H1 (cell line): ENCODE results near the gene S1PR3. TPM values are rescaled to one million over a fixed set of nuclear protein-coding genes. Genes with fewer than 3 reads are reported as not detected.

Experiments
- CTCF ChIA-PET: fragments of 300-600 bp; sonication (Branson Sonifier 250); formaldehyde crosslinking; loops from one replicate; lab custom pipeline; 2021; ENCODE audit not compliant: partially characterized antibody; lab: Charles Lee
- POLR2A ChIA-PET: fragments of 300-600 bp; sonication (Branson Sonifier 250); formaldehyde crosslinking; loops from one replicate; lab custom pipeline; 2021; ENCODE audit warnings: inconsistent platforms; ENCODE audit not compliant: partially characterized antibody; lab: Charles Lee
- DNase-seq, 2 experiments: peaks; one replicate each; pipeline versions ENCODE4 v3.0.0 to v3.0.0-alpha.2; 2010 to 2022; ENCODE audit warnings: low spot score in 2 of 2, low read depth in 1 of 2, mixed read lengths in 1 of 2
- FAIRE-seq: peaks from 2 replicates; lab custom pipeline; 2011; peaks lifted over from hg19 to GRCh38; lab: Jason Lieb, UNC
- H2AFZ ChIP-seq: 2 replicates; pipeline ENCODE4 v1.8.1; 2012; ENCODE audit warnings: low read length, inconsistent platforms
- H2AK5ac ChIP-seq: 2 replicates; pipeline ENCODE4 v1.6.1; 2013; ENCODE audit warnings: low read depth, low read length
- H2BK120ac ChIP-seq: replicated peaks from 2 replicates; pipeline ENCODE3; 2013; ENCODE audit warnings: low read depth, low read length, inconsistent platforms
- H2BK12ac ChIP-seq: 2 replicates; pipeline ENCODE4 v1.6.1; 2013; ENCODE audit warnings: low read depth, low read length
- H2BK15ac ChIP-seq: 2 replicates; pipeline ENCODE4 v1.6.1; 2013; ENCODE audit warnings: low read length
- H2BK20ac ChIP-seq: 2 replicates; pipeline ENCODE4 v1.6.1; 2013; ENCODE audit warnings: low read length
- H2BK5ac ChIP-seq: 2 replicates; pipeline ENCODE4 v1.6.1; 2013; ENCODE audit warnings: low read depth, low read length
- H3K14ac ChIP-seq: 2 replicates; pipeline ENCODE4 v1.6.1; 2013; ENCODE audit warnings: inconsistent platforms; ENCODE audit not compliant: insufficient read length
- H3K18ac ChIP-seq: 2 replicates; pipeline ENCODE4 v1.6.1; 2013; ENCODE audit warnings: low read length; ENCODE audit errors: extremely low read depth
- H3K23ac ChIP-seq: 2 replicates; pipeline ENCODE4 v1.6.1; 2013; ENCODE audit warnings: inconsistent platforms; ENCODE audit not compliant: insufficient read length
- H3K23me2 ChIP-seq: 2 replicates; pipeline ENCODE4 v1.6.1; 2013; ENCODE audit warnings: low read depth, low read length
- H3K27ac ChIP-seq: 2 replicates; pipeline ENCODE4 v1.6.1; 2011; ENCODE audit warnings: low read depth, low read length, inconsistent platforms
- H3K27me3 ChIP-seq, 4 experiments: replicated peaks in 1 of 4; 1 replicate in 1 of 4; 2 replicates in 3 of 4; pipeline versions ENCODE4 v1.6.1 to v1.8.1; 2011 to 2013; ENCODE audit warnings: low read length in 3 of 4, mild to moderate bottlenecking in 3 of 4, inconsistent platforms in 2 of 4, mixed read lengths in 2 of 4, moderate library complexity in 1 of 4; ENCODE audit not compliant: control insufficient read depth in 3 of 4, insufficient read depth in 3 of 4; ENCODE audit errors: extremely low read depth in 1 of 4
- H3K36me3 ChIP-seq, 4 experiments: 2 replicates each; pipeline versions ENCODE4 v1.6.1 to v1.8.1; 2011 to 2013; ENCODE audit warnings: mild to moderate bottlenecking in 4 of 4, low read length in 3 of 4, moderate library complexity in 2 of 4, control low read depth in 1 of 4, inconsistent platforms in 1 of 4; ENCODE audit not compliant: insufficient read depth in 4 of 4, control insufficient read depth in 2 of 4
- H3K4ac ChIP-seq: replicated peaks from 2 replicates; pipeline ENCODE3; 2013; ENCODE audit warnings: low read length, low read depth, mixed read lengths, inconsistent platforms; ENCODE audit not compliant: insufficient read length
- H3K4me1 ChIP-seq, 4 experiments: replicated peaks in 1 of 4; 1 replicate in 1 of 4; 2 replicates in 3 of 4; pipeline versions ENCODE4 v1.6.1 to v1.8.1; 2011 to 2013; ENCODE audit warnings: low read length in 3 of 4, inconsistent platforms in 2 of 4, mixed read lengths in 1 of 4; ENCODE audit not compliant: insufficient read depth in 4 of 4, control insufficient read depth in 3 of 4
- H3K4me2 ChIP-seq, 2 experiments: 2 replicates each; pipeline versions ENCODE4 v1.6.1 to v1.8.1; 2011 to 2013; ENCODE audit warnings: low read depth in 2 of 2, low read length in 2 of 2, control low read depth in 1 of 2, inconsistent platforms in 1 of 2, mild to moderate bottlenecking in 1 of 2; ENCODE audit not compliant: insufficient read depth in 1 of 2
- H3K4me3 ChIP-seq, 4 experiments: fragments of 200-600, 300-600 bp in 1 of 4; sonication (generic), shearing (Covaris generic), sonication (Bioruptor Twin) in 1 of 4; 2 replicates each; pipeline versions ENCODE4 v1.5.1 to v1.8.1; 2011 to 2016; ENCODE audit warnings: low read length in 4 of 4, low read depth in 3 of 4, control low read depth in 2 of 4, inconsistent platforms in 2 of 4, mild to moderate bottlenecking in 2 of 4, mixed read lengths in 1 of 4, moderate library complexity in 1 of 4; ENCODE audit not compliant: insufficient read depth in 2 of 4; ENCODE audit errors: extremely low read depth in 1 of 4
- H3K56ac ChIP-seq: replicated peaks from 2 replicates; pipeline ENCODE3; 2013; ENCODE audit warnings: low read depth, mild to moderate bottlenecking, mixed read lengths, low read length, inconsistent platforms; ENCODE audit not compliant: insufficient read length
- H3K79me1 ChIP-seq: 2 replicates; pipeline ENCODE4 v1.6.1; 2013; ENCODE audit warnings: low read depth, low read length, control low read depth
- H3K79me2 ChIP-seq, 2 experiments: 2 replicates each; pipeline versions ENCODE4 v1.6.1 to v1.8.1; 2012 to 2013; ENCODE audit warnings: low read length in 2 of 2, mild to moderate bottlenecking in 2 of 2, inconsistent platforms in 1 of 2; ENCODE audit not compliant: insufficient read depth in 2 of 2, control insufficient read depth in 1 of 2
- H3K9ac ChIP-seq, 4 experiments: replicated peaks in 1 of 4; 1 replicate in 1 of 4; 2 replicates in 3 of 4; pipeline versions ENCODE4 v1.6.1 to v1.8.1; 2011 to 2013; ENCODE audit warnings: low read depth in 3 of 4, low read length in 3 of 4, control low read depth in 2 of 4, mild to moderate bottlenecking in 2 of 4, moderate library complexity in 2 of 4, inconsistent platforms in 1 of 4; ENCODE audit errors: extremely low read depth in 1 of 4
- H3K9me3 ChIP-seq, 2 experiments: 2 replicates each; pipeline versions ENCODE4 v1.6.1 to v1.8.1; 2012 to 2013; ENCODE audit warnings: mild to moderate bottlenecking in 2 of 2, moderate library complexity in 2 of 2, control low read depth in 1 of 2, inconsistent platforms in 1 of 2, low read depth in 1 of 2, low read length in 1 of 2, mixed read lengths in 1 of 2; ENCODE audit not compliant: insufficient read depth in 2 of 2
- H4K20me1 ChIP-seq, 2 experiments: replicated peaks in 1 of 2; 2 replicates each; pipeline versions ENCODE3 to v1.8.1; 2011 to 2013; ENCODE audit warnings: inconsistent platforms in 2 of 2, low read length in 2 of 2, mild to moderate bottlenecking in 1 of 2; ENCODE audit not compliant: insufficient read depth in 2 of 2, control insufficient read depth in 1 of 2
- H4K5ac ChIP-seq: 2 replicates; pipeline ENCODE4 v1.6.1; 2013; ENCODE audit warnings: low read length, low read depth, mixed read lengths, inconsistent platforms; ENCODE audit not compliant: insufficient read length
- H4K8ac ChIP-seq: 2 replicates; pipeline ENCODE4 v1.8.0; 2013; ENCODE audit warnings: mild to moderate bottlenecking, moderate library complexity, low read length, inconsistent platforms; ENCODE audit not compliant: insufficient read depth; ENCODE audit errors: extremely low read depth
- H4K91ac ChIP-seq: replicated peaks from 2 replicates; pipeline ENCODE3; 2013; ENCODE audit warnings: low read length, mixed read lengths, inconsistent platforms; ENCODE audit not compliant: insufficient read length
- CBX5 ChIP-seq: fragments of 300-800, 300-1000 bp; sonication (generic); IDR thresholded peaks from 2 replicates; pipeline ENCODE4 v1.7.1; 2016; ENCODE audit warnings: antibody characterized with exemption, low read length, low read depth
- CREB1 ChIP-seq: IDR thresholded peaks from 2 replicates; pipeline ENCODE4 v1.6.1; 2012; ENCODE audit warnings: inconsistent platforms
- JUND ChIP-seq: IDR thresholded peaks from 2 replicates; pipeline ENCODE4 v1.6.1; 2011; ENCODE audit warnings: mild to moderate bottlenecking, improper control_type of control experiment, low read length
- KDM1A ChIP-seq: fragments of 200-600, 300-600 bp; sonication (generic); IDR thresholded peaks from 2 replicates; pipeline ENCODE4 v1.7.1; 2016; ENCODE audit warnings: mild to moderate bottlenecking, low read length, borderline replicate concordance
- POLR2AphosphoS5 ChIP-seq: IDR thresholded peaks from 2 replicates; pipeline ENCODE4 v1.6.1; 2011; ENCODE audit warnings: low read depth, low read length
- RBBP5 ChIP-seq: IDR thresholded peaks from 2 replicates; pipeline ENCODE4 v1.7.1; 2012; ENCODE audit warnings: low read depth, mild to moderate bottlenecking, inconsistent platforms, low read length, moderate library complexity, borderline replicate concordance
- RNF2 ChIP-seq: fragments of 200-900, 300-1000 bp; sonication (generic); IDR thresholded peaks from 2 replicates; pipeline ENCODE4 v1.7.1; 2016; ENCODE audit warnings: borderline replicate concordance, low read depth, mild to moderate bottlenecking, antibody characterized with exemption, low read length; ENCODE audit not compliant: poor library complexity, severe bottlenecking; ENCODE audit errors: missing control alignments
- TAF1 ChIP-seq: IDR thresholded peaks from 2 replicates; pipeline ENCODE4 v1.6.1; 2011; ENCODE audit warnings: mild to moderate bottlenecking, low read depth, low read length
- TAF7 ChIP-seq: optimal IDR thresholded peaks from 2 replicates; pipeline ENCODE3; 2011; ENCODE audit warnings: low read depth, mild to moderate bottlenecking, inconsistent platforms, low read length, moderate library complexity, borderline replicate concordance
- YY1 ChIP-seq: IDR thresholded peaks from 2 replicates; pipeline ENCODE4 v1.6.1; 2011; ENCODE audit warnings: low read depth, mild to moderate bottlenecking, low read length
- ZNF274 ChIP-seq: IDR thresholded peaks from 2 replicates; pipeline ENCODE4 v1.7.0; 2012; ENCODE audit warnings: low read length, borderline replicate concordance; ENCODE audit errors: extremely low read depth
- WGBS, 2 experiments: shearing (Covaris generic) in 1 of 2; methylation state at CpG; one replicate each; pipeline versions ENCODE4 v1.1.6 to v1.1.7; 2013 to 2015; ENCODE audit warnings: low lambda C conversion rate in 2 of 2, mixed read lengths in 2 of 2, inconsistent platforms in 1 of 2, low coverage in 1 of 2, missing lambda C conversion rate in 1 of 2; ENCODE audit not compliant: insufficient replicate concordance in 2 of 2, insufficient coverage in 1 of 2, insufficient read length in 1 of 2; ENCODE audit errors: extremely low coverage in 1 of 2, missing lambda C conversion rate in 1 of 2; 5-methylcytosine and 5-hydroxymethylcytosine counted together
- polyA plus RNA-seq, 7 experiments: library from polyadenylated mRNA; depleted of rRNA in 3 of 7; stranded (reverse) in 5 of 7; unstranded in 2 of 7; fragments of >200 nt in 5 of 7; fragments of 200-250 nt in 2 of 7; gene quantifications; 1 replicate in 5 of 7; 2 replicates in 1 of 7; 4 replicates in 1 of 7; pipeline versions ENCODE4 v1.2.1 to v1.2.3, GENCODE V29; 2011 to 2013; ENCODE audit warnings: missing spikeins in 2 of 7, mixed read lengths in 2 of 7
- total RNA-seq: library from RNA; stranded (reverse); fragmentation: NEBNext Ultra II Directional; extraction: Animal tissue kit (Norgen Biotek cat#: 25700); gene quantifications from 2 replicates; pipeline ENCODE4 v1.2.1, GENCODE V29; 2021

The S1PR3 gene
- total and polyA plus RNA-seq, 2 of the 8 experiments (the other 6 are each of a cell fraction or from before 2014, with no cell fraction given), result 3.7 to 6.4 TPM

DNA sequence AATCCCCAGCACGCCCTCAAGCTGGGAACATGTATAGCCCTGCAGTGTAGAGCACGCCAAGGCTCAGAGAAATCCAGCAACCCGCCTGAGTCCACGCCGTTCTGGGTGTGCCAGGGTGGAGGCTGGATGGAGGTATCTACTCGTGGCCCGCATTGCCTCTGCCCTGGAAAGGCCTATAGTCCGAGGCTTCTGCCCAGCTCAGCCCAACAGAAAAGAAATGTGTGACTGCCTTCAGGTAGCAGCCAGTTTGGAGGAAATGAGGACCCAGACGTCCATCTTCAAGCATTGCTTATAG is 18.2 kb downstream of the S1PR3 start:
- no peak overlapping the region for H3K14ac ChIP-seq
- no peak overlapping the region for H4K91ac ChIP-seq
- H3K4ac ChIP-seq, result no peak overlapping the region
- H2AK5ac ChIP-seq, result no peak overlapping the region
- no peak overlapping the region for H3K18ac ChIP-seq
- H3K4me1 ChIP-seq, result peaks cover 2 to 14% (median 4%) of the 10 kb centered on the region in 4 experiments; a peak in 6 of 7 replicates
- no peak overlapping the region for H3K56ac ChIP-seq
- TF ChIP-seq TAF1 (no peak), RBBP5 (no peak), YY1 (no peak), CBX5 (no peak), ZNF274 (no peak), KDM1A (no peak), JUND (no peak), RNF2 (no peak), TAF7 (no peak), CREB1 (no peak), POLR2AphosphoS5 (no peak)
- no peak overlapping the region for H3K4me2 ChIP-seq
- no peaks in the 10 kb centered on the region for H3K27me3 ChIP-seq
- no peak overlapping the region for H2BK15ac ChIP-seq
- no peaks in the 10 kb centered on the region for H3K9me3 ChIP-seq
- no peak overlapping the region for H4K8ac ChIP-seq
- FAIRE-seq (no peak), DNase-seq (no peak)
- H2AFZ ChIP-seq, result no peak overlapping the region
- H3K36me3 ChIP-seq, result no peaks in the 10 kb centered on the region
- H3K23me2 ChIP-seq, result no peaks in the 10 kb centered on the region
- no peak overlapping the region for H3K9ac ChIP-seq
- no peaks in the 10 kb centered on the region for H3K79me2 ChIP-seq
- no peak overlapping the region for H3K27ac ChIP-seq
- H2BK5ac ChIP-seq, result no peak overlapping the region
- no peak overlapping the region for H2BK120ac ChIP-seq
- 93% methylated on average over 9 of the region's 9 CpGs; no CpG with 5 or more reads in 1 of the 2 experiments for WGBS, 2 experiments
- H2BK12ac ChIP-seq, result no peak overlapping the region
- H3K4me3 ChIP-seq, result no peak overlapping the region
- POLR2A ChIA-PET, result interaction anchor here (0.8 kb wide), 1 partner anchor 24 kb away, joined by 3 read pairs; no protein-coding TSS in a partner anchor
- H4K20me1 ChIP-seq, result no peaks in the 10 kb centered on the region
- CTCF ChIA-PET, result interaction anchor here (0.5 to 2.3 kb wide), 3 partner anchors 9 to 403 kb away, joined by 4 to 10 read pairs (median 7); no protein-coding TSS in a partner anchor
- H3K23ac ChIP-seq, result no peak overlapping the region
- no peaks in the 10 kb centered on the region for H3K79me1 ChIP-seq
- no peak overlapping the region for H2BK20ac ChIP-seq
- no peak overlapping the region for H4K5ac ChIP-seq
